ENCODE data around the gene FFAR3. TPM values are rescaled to one million over a fixed set of nuclear protein-coding genes. Genes with fewer than 3 reads are reported as not detected.

FFAR3 gene
- polyA plus RNA-seq, 1 donor = not detected

DNA sequence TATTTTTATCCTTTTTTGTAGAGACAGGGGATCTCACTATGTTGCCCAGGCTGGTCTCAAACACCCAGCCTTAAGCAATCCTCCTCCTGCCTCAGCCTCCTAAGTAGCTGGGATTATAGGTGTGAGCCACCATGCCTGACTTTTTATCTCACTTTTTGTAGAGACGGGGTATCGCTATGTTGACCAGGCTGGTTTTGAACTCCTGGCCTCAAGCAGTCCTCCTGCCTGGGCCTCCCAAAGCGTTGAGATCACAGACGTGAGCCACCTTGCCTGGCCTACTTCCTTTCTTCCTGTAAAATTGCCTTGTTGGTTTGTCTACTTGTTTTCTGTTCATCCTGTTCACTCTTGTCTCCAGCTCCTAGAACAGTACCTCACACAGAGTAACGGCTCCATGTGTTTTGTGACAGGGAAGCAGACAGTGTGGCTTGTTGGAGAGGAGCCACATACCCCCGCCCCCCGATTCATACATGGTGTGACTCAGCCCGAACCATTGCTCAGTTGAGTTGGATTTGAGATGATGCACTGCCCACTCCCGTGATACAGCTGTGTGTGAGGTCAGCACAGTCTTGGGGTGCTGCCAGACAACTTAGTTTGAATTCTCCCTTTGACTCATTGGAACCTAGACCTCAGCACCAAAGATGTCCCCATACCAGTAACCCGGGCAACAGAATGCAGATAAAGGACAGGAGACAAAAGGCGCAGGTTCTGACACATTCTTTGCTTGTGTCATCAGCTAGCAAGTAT lies 46.8 kb downstream of the FFAR3 start:
- DNase-seq = peak; percentile 23

GRCh38 chr19:35407619-35408018 lies 49.4 kb downstream of the FFAR3 start:
- DNase-seq = no peak

DNA sequence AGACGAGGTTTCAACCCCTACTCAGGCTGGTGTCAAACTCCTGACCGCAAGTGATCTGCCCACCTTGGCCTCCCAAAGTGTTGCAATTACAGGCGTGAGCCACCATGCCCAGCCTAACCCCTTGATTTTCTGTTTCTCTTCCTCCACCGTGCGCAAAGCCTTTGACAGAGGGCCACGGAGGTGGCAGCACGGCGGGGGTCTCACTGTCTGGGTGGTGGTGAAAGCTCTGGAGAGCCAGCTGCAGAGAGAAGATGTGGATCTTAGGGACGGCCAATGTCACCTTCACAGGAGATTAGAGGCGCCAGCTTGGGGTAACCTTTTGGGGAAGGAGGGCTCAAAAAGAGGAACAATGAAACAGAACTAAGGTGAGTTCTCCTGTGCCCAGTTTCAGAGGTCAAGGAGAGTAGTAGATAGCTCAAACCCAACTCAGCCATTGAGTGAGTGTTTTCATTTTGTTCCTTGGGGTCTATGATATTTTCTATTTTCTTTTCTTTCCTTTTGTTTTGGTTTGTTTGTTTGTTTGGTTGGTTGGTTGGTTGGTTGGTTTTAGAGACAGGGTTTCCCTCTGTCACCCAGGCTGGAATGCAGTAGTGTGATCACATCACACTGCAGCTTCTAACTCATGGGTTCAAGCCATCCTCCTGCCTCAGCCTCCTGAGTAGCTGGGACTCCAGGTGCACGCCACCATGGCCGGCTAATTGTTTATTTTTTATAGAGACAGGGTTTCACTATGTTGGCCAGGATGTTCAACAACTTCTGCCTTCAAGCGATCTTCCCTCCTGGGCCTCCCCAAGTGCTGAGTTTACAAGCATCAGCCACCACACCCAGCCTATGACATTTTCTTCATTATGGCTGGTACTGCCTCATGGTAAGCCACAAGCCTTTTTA lies 50.3 kb downstream of the FFAR3 start:
- no peak for DNase-seq

DNA sequence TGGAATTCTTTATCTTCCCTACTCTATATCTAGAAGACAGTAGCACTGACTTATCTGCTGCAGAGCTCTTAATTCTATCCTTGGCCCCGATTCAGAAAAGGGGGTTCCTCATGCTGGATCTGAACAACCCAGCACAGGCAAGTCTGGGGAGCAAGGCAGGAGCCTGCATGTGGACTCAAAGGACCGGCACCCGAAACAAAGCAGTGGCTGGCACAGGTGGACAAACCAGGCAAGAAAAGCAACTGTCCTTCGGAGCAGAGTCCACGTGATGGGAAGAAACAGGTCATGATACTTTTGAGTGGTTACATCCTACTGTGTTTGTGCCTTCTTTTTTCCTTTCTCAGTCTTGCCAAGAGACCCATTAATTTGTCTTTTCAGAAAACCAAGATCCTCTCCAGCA lies 50.9 kb downstream of the FFAR3 start:
- DNase-seq = no peak

Other genes starting within 250 kb of the FFAR3 start
- gene FXYD3, start 242.6 kb upstream of the FFAR3 start, polyA plus RNA-seq (ENCODE audit: insufficient read length) = 0.97 TPM
- 13.2 TPM for gene LGI4, start 223.4 kb upstream of the FFAR3 start, polyA plus RNA-seq (ENCODE audit: insufficient read length)
- 281 TPM for gene FXYD1, start 219.6 kb upstream of the FFAR3 start, polyA plus RNA-seq (ENCODE audit: insufficient read length)
- gene FXYD7, start 215.2 kb upstream of the FFAR3 start, polyA plus RNA-seq (ENCODE audit: insufficient read length) = 0.65 TPM
- 22.3 TPM for gene FXYD5, start 203.7 kb upstream of the FFAR3 start, polyA plus RNA-seq (ENCODE audit: insufficient read length)
- not detected for gene FAM187B, start 129.7 kb upstream of the FFAR3 start, polyA plus RNA-seq (ENCODE audit: insufficient read length)
- gene LSR, start 109.5 kb upstream of the FFAR3 start, polyA plus RNA-seq (ENCODE audit: insufficient read length) = 5.3 TPM
- 119 TPM for gene USF2, start 89.5 kb upstream of the FFAR3 start, polyA plus RNA-seq (ENCODE audit: insufficient read length)
- 0.31 TPM for gene HAMP, start 75.9 kb upstream of the FFAR3 start, polyA plus RNA-seq (ENCODE audit: insufficient read length)
- 0.84 TPM for gene MAG, start 66.3 kb upstream of the FFAR3 start, polyA plus RNA-seq (ENCODE audit: insufficient read length)
- 0.72 TPM for gene CD22, start 29.3 kb upstream of the FFAR3 start, polyA plus RNA-seq (ENCODE audit: insufficient read length)
- gene FFAR1, start 10.6 kb upstream of the FFAR3 start, polyA plus RNA-seq (ENCODE audit: insufficient read length) = not detected
- not detected for gene GPR42, start 12.6 kb downstream of the FFAR3 start, polyA plus RNA-seq (ENCODE audit: insufficient read length)
- gene FFAR2, start 89.8 kb downstream of the FFAR3 start, polyA plus RNA-seq (ENCODE audit: insufficient read length) = 0.65 TPM
- gene KRTDAP, start 132.0 kb downstream of the FFAR3 start, polyA plus RNA-seq (ENCODE audit: insufficient read length) = 6.6 TPM
- 4.2 TPM for gene DMKN, start 155.2 kb downstream of the FFAR3 start, polyA plus RNA-seq (ENCODE audit: insufficient read length)
- 0.74 TPM for gene SBSN, start 169.9 kb downstream of the FFAR3 start, polyA plus RNA-seq (ENCODE audit: insufficient read length)
- not detected for gene GAPDHS, start 175.0 kb downstream of the FFAR3 start, polyA plus RNA-seq (ENCODE audit: insufficient read length)
- 48.9 TPM for gene TMEM147, start 187.2 kb downstream of the FFAR3 start, polyA plus RNA-seq (ENCODE audit: insufficient read length)
- not detected for gene ATP4A, start 205.2 kb downstream of the FFAR3 start, polyA plus RNA-seq (ENCODE audit: insufficient read length)
- not detected for gene PMIS2, start 227.7 kb downstream of the FFAR3 start, polyA plus RNA-seq (ENCODE audit: insufficient read length)